HG03439 (cell line): ENCODE measurements around the gene FXYD5.

ENCODE experiments used
- ATAC-seq: cut with Tn5 transposase; IDR thresholded peaks from one replicate; pipeline ENCODE4 v1.9.1; 2021; ENCODE audit warnings: mild to moderate bottlenecking, moderate library complexity; ENCODE audit not compliant: unreplicated experiment

FXYD5 gene

GRCh38 chr19:35155981-35156672 is 1.6 kb downstream of the FXYD5 start:
- ATAC-seq = no peak

GRCh38 chr19:35156673-35157014 is 2.1 kb downstream of the FXYD5 start:
- ATAC-seq = no peak

GRCh38 chr19:35157431-35157830 is 2.9 kb downstream of the FXYD5 start:
- no peak for ATAC-seq

- ATAC-seq = no peak
Observed at GRCh38 chr19:35159606-35160005, 5.1 kb downstream of the FXYD5 start.

- no peak for ATAC-seq
Observed at GRCh38 chr19:35160629-35161433, 6.3 kb downstream of the FXYD5 start.

GRCh38 chr19:35161434-35161743 is 6.9 kb downstream of the FXYD5 start:
- ATAC-seq = no peak

GRCh38 chr19:35162471-35163326 is 8.2 kb downstream of the FXYD5 start:
- ATAC-seq = no peak

GRCh38 chr19:35164418-35164817 is 9.9 kb downstream of the FXYD5 start:
- no peak for ATAC-seq

- ATAC-seq = no peak
Observed at GRCh38 chr19:35165200-35166058, 10.9 kb downstream of the FXYD5 start.

GRCh38 chr19:35166100-35167063 is 11.8 kb downstream of the FXYD5 start:
- ATAC-seq = no peak

- ATAC-seq = no peak
Observed at GRCh38 chr19:35167251-35168119, 12.9 kb downstream of the FXYD5 start.

- no peak for ATAC-seq
Observed at GRCh38 chr19:35168196-35168595, 13.7 kb downstream of the FXYD5 start.

GRCh38 chr19:35169221-35169995 is 14.9 kb downstream of the FXYD5 start:
- ATAC-seq = no peak

- ATAC-seq = no peak
Observed at GRCh38 chr19:35170359-35171061, 16.0 kb downstream of the FXYD5 start.

- ATAC-seq = no peak
Observed at GRCh38 chr19:35171730-35172129, 17.2 kb downstream of the FXYD5 start.

GRCh38 chr19:35174226-35174625 is 19.7 kb downstream of the FXYD5 start:
- no peak for ATAC-seq

GRCh38 chr19:35176181-35176570 is 21.6 kb downstream of the FXYD5 start:
- no peak for ATAC-seq
